ENCODE results near the gene ZDHHC17.

DNA sequence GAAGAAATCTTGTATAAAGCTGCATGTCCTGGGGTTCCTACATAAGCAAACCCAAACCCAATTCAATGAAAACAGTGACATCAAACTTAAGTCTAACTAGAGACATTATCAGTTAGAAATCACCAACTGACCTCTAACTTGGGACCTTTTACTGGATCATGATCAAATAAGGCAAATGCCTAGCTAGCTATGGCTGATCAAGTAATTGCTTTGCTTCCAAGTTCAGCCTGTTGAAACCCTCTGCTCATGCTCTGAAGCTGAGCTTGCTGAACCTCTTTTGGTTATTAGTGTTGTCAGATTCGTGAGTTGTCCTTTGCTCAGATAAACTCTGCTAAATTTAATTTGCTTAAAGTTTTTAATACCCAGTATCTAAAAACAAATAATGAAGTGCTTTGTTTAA, 28.9 kb downstream of the ZDHHC17 start:
- TF ChIP-seq, protein P1, sequence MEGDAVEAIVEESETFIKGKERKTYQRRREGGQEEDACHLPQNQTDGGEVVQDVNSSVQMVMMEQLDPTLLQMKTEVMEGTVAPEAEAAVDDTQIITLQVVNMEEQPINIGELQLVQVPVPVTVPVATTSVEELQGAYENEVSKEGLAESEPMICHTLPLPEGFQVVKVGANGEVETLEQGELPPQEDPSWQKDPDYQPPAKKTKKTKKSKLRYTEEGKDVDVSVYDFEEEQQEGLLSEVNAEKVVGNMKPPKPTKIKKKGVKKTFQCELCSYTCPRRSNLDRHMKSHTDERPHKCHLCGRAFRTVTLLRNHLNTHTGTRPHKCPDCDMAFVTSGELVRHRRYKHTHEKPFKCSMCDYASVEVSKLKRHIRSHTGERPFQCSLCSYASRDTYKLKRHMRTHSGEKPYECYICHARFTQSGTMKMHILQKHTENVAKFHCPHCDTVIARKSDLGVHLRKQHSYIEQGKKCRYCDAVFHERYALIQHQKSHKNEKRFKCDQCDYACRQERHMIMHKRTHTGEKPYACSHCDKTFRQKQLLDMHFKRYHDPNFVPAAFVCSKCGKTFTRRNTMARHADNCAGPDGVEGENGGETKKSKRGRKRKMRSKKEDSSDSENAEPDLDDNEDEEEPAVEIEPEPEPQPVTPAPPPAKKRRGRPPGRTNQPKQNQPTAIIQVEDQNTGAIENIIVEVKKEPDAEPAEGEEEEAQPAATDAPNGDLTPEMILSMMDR (conservative IDR thresholded peaks at IDR 0.05 in 1 of 2, IDR thresholded peaks at IDR 0.05 in 1 of 2; ENCODE audit: low read depth in 1 of 2, low read length in 2 of 2), result no peak
- TF ChIP-seq EZH2 (IDR thresholded peaks at IDR 0.05; ENCODE audit: low read length, missing control alignments), result no peak
